DND-41 (cell line): ENCODE data around the gene NT5DC3.

Experiments
- EZH2 ChIP-seq: IDR thresholded peaks from 3 replicates; pipeline ENCODE4 v1.6.1; 2012; ENCODE audit warnings: borderline replicate concordance, low read depth, mild to moderate bottlenecking, moderate library complexity, low read length, inconsistent platforms; ENCODE audit not compliant: severe bottlenecking
- TF ChIP-seq, protein P1 (sequence below): IDR thresholded peaks from 2 replicates; pipeline ENCODE4 v1.5.1; 2012; ENCODE audit warnings: borderline replicate concordance, low read length, moderate library complexity, mild to moderate bottlenecking; ENCODE audit not compliant: poor library complexity, severe bottlenecking; ENCODE audit errors: extremely low read depth

DNA sequence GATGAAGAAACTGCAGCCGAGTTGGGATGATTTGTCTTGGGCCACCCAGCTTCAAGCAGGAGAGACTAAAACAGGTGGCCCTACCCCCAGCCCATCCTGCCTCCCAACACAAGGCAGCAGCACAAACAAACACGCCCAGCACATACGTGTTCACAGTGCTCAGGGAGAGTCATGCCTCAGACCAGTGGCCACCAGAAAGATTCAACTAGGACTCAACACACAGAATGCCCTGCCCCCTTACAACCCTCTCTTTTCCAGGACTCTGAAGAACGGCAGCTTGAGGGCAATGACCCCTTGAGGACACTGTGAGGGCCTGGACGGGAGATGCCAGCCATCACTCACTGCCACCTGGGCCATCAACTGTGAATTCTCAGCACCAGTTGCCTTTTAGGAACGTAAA, 75.0 kb downstream of the NT5DC3 start:
- no peak for TF ChIP-seq EZH2
- TF ChIP-seq, protein P1, sequence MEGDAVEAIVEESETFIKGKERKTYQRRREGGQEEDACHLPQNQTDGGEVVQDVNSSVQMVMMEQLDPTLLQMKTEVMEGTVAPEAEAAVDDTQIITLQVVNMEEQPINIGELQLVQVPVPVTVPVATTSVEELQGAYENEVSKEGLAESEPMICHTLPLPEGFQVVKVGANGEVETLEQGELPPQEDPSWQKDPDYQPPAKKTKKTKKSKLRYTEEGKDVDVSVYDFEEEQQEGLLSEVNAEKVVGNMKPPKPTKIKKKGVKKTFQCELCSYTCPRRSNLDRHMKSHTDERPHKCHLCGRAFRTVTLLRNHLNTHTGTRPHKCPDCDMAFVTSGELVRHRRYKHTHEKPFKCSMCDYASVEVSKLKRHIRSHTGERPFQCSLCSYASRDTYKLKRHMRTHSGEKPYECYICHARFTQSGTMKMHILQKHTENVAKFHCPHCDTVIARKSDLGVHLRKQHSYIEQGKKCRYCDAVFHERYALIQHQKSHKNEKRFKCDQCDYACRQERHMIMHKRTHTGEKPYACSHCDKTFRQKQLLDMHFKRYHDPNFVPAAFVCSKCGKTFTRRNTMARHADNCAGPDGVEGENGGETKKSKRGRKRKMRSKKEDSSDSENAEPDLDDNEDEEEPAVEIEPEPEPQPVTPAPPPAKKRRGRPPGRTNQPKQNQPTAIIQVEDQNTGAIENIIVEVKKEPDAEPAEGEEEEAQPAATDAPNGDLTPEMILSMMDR: no peak
